ENCODE measurements around the gene RPS8.
A peak's percentile ranks its signal among the peaks of the same experiment; 100 is the strongest.

RPS8 gene

DNA sequence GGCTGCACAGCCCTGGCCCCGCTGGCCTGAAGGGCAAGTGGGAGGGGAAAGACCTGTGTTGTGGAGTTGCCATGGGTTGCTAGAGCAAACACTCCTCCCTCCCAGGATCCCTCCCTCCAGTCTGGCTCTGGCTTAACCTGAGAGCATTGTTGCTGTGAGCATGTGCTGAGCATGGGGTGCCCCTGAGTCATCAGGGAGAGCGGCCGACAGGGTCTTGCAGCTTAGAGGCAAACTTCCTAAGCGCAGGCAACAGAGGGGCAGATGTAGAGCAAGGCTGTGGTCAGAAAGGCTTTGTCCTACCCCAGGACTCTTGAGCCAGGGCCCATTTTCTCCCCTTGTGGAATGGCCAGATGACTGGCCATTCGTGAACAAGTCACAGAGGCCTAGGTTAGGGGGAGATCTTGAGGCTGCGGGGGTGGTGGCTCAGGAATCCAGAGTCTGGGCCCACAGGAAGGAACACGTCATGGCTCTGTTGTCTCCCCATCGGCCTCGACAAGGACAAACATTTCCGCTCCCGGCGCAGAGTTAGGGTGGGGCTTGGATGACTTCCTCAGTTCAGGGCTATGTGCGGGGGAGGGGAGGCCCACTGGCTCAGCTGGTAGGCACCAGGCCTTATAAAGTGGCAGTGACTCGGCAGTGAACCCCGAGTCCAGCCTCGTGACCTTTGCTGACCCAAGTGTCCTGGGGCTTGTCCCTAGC lies 32.2 kb downstream of the RPS8 start (continued):
- peak; percentile 51 for TF ChIP-seq ZNF518A (tag by site-specific recombination; conservative IDR thresholded peaks at IDR 0.05; ENCODE audit: low read depth)
- no peak for TF ChIP-seq ZNF561 (tag by site-specific recombination; IDR thresholded peaks at IDR 0.05; ENCODE audit: borderline replicate concordance)
- TF ChIP-seq ZBTB20 (tag by site-specific recombination; IDR thresholded peaks at IDR 0.05), result peak; percentile 95
- TF ChIP-seq ZNF324 (tag by site-specific recombination; IDR thresholded peaks at IDR 0.05), result peak; percentile 86
- TF ChIP-seq ZNF645 (tag by site-specific recombination; IDR thresholded peaks at IDR 0.05), result no peak
- no peak for TF ChIP-seq ZNF670 (tag by site-specific recombination; IDR thresholded peaks at IDR 0.05; ENCODE audit: low read depth)
- TF ChIP-seq ZNF664 (tag by site-specific recombination; IDR thresholded peaks at IDR 0.05), result no peak
- no peak for TF ChIP-seq ZNF423 (tag by site-specific recombination; IDR thresholded peaks at IDR 0.05)
- no peak for TF ChIP-seq ZNF521 (tag by site-specific recombination; IDR thresholded peaks at IDR 0.05)
- TF ChIP-seq, protein P1, sequence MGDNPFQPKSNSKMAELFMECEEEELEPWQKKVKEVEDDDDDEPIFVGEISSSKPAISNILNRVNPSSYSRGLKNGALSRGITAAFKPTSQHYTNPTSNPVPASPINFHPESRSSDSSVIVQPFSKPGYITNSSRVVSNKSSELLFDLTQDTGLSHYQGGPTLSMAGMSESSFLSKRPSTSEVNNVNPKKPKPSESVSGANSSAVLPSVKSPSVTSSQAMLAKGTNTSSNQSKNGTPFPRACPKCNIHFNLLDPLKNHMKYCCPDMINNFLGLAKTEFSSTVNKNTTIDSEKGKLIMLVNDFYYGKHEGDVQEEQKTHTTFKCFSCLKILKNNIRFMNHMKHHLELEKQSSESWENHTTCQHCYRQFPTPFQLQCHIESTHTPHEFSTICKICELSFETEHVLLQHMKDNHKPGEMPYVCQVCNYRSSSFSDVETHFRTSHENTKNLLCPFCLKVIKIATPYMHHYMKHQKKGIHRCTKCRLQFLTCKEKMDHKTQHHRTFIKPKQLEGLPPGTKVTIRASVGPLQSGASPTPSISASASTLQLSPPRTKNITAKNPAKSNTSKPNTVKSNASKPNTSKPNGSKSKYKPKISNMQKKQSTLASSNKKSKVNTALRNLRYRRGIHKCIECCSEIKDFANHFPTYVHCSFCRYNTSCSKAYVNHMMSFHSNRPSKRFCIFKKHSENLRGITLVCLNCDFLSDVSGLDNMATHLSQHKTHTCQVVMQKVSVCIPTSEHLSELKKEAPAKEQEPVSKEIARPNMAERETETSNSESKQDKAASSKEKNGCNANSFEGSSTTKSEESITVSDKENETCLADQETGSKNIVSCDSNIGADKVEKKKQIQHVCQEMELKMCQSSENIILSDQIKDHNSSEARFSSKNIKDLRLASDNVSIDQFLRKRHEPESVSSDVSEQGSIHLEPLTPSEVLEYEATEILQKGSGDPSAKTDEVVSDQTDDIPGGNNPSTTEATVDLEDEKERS (tag by site-specific recombination; IDR thresholded peaks at IDR 0.05), result no peak
- no peak for TF ChIP-seq ZNF449 (tag by site-specific recombination; IDR thresholded peaks at IDR 0.05)
- TF ChIP-seq ZNF433 (tag by site-specific recombination; IDR thresholded peaks at IDR 0.05; ENCODE audit: low read depth), result no peak
- TF ChIP-seq ZNF16 (tag by site-specific recombination; IDR thresholded peaks at IDR 0.05; ENCODE audit: low read depth), result no peak
- TF ChIP-seq CTCF (tag by site-specific recombination; IDR thresholded peaks at IDR 0.05), result no peak
- TF ChIP-seq ZNF140 (tag by site-specific recombination; IDR thresholded peaks at IDR 0.05), result no peak
- TF ChIP-seq ZFHX2 (tag by site-specific recombination; conservative IDR thresholded peaks at IDR 0.05), result peak; percentile 75
- no peak for TF ChIP-seq MEIS1 (CRISPR knock-in tag; IDR thresholded peaks at IDR 0.05; ENCODE audit: borderline replicate concordance)
- no peak for TF ChIP-seq KLF16 (tag by site-specific recombination; IDR thresholded peaks at IDR 0.05)
- TF ChIP-seq ZNF621 (tag by site-specific recombination; IDR thresholded peaks at IDR 0.05), result no peak
- TF ChIP-seq ZNF404 (tag by site-specific recombination; IDR thresholded peaks at IDR 0.05), result no peak
- no peak for TF ChIP-seq HOXA7 (CRISPR knock-in tag; IDR thresholded peaks at IDR 0.05; ENCODE audit: borderline replicate concordance)
- TF ChIP-seq, protein P2, sequence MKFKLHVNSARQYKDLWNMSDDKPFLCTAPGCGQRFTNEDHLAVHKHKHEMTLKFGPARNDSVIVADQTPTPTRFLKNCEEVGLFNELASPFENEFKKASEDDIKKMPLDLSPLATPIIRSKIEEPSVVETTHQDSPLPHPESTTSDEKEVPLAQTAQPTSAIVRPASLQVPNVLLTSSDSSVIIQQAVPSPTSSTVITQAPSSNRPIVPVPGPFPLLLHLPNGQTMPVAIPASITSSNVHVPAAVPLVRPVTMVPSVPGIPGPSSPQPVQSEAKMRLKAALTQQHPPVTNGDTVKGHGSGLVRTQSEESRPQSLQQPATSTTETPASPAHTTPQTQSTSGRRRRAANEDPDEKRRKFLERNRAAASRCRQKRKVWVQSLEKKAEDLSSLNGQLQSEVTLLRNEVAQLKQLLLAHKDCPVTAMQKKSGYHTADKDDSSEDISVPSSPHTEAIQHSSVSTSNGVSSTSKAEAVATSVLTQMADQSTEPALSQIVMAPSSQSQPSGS (tag by site-specific recombination; IDR thresholded peaks at IDR 0.05; ENCODE audit: low read depth), result peak; percentile 61
- no peak for TF ChIP-seq ZBTB8A (tag by site-specific recombination; IDR thresholded peaks at IDR 0.05)
- no peak for TF ChIP-seq ZNF169 (tag by site-specific recombination; IDR thresholded peaks at IDR 0.05)
- TF ChIP-seq ZNF366 (tag by site-specific recombination; conservative IDR thresholded peaks at IDR 0.05), result peak; percentile 89
- TF ChIP-seq ZNF626 (tag by site-specific recombination; IDR thresholded peaks at IDR 0.05), result no peak
- TF ChIP-seq ZBTB21 (tag by site-specific recombination; IDR thresholded peaks at IDR 0.05), result peak; percentile 54; the same call in 1 of the 2 replicates

All from HEK293 (cell line).